Calu3 (cell line): Measurements from ENCODE around the gene RBFOX2. TPM values are rescaled to one million over a fixed set of nuclear protein-coding genes. Genes with fewer than 3 reads are reported as not detected.

ENCODE experiments used
- BruUV-seq: library from RNA; stranded (reverse); fragments of 400-500 nt; replicated peaks from 2 replicates; lab custom pipeline; 2021; lab: Mats Ljungman, UMichigan
- CTCF ChIA-PET: fragments of 300-600 bp; sonication (Branson Sonifier 250); formaldehyde crosslinking; loops from one replicate; lab custom pipeline; 2022; ENCODE audit warnings: antibody characterized with exemption; lab: Charles Lee
- DNase-seq: peaks from one replicate; pipeline ENCODE4 v3.0.0; 2022
- H3K27ac Mint-ChIP-seq: one replicate; pipeline ENCODE4 v1.8.0; 2022; ENCODE audit warnings: mixed read lengths; ENCODE audit not compliant: unreplicated experiment
- H3K27me3 Mint-ChIP-seq: one replicate; pipeline ENCODE4 v1.8.0; 2022; ENCODE audit warnings: mixed read lengths; ENCODE audit not compliant: unreplicated experiment
- H3K36me3 Mint-ChIP-seq: one replicate; pipeline ENCODE4 v1.8.0; 2022; ENCODE audit warnings: mild to moderate bottlenecking, moderate library complexity, mixed read lengths; ENCODE audit not compliant: insufficient read depth, unreplicated experiment
- H3K4me1 Mint-ChIP-seq: one replicate; pipeline ENCODE4 v1.8.0; 2022; ENCODE audit warnings: mild to moderate bottlenecking, low read depth, mixed read lengths; ENCODE audit not compliant: unreplicated experiment
- H3K4me3 Mint-ChIP-seq: one replicate; pipeline ENCODE4 v1.8.0; 2022; ENCODE audit warnings: mild to moderate bottlenecking, low read depth, moderate library complexity, mixed read lengths; ENCODE audit not compliant: unreplicated experiment
- H3K9me3 Mint-ChIP-seq: one replicate; pipeline ENCODE4 v1.8.0; 2022; ENCODE audit warnings: low read depth, mixed read lengths; ENCODE audit not compliant: unreplicated experiment
- intact Hi-C: fragments of 100-400 bp; cut with micrococcal nuclease; formaldehyde crosslinking; loops from one replicate; pipeline ENCODE4 v1.10.0; 2022; ENCODE audit not compliant: unreplicated experiment
- total RNA-seq: library from RNA; stranded (reverse); gene quantifications from 2 replicates; pipeline ENCODE4 v1.2.3, GENCODE V29; 2022
- TF ChIP-seq, protein P1 (sequence below): fragments of 200-600 bp; IDR thresholded peaks from one replicate; pipeline ENCODE4 v1.8.0; 2022; ENCODE audit warnings: antibody characterized with exemption; ENCODE audit not compliant: unreplicated experiment

RBFOX2 gene
- total RNA-seq, 1 experiment from 2014 or later = 63.1 TPM

DNA sequence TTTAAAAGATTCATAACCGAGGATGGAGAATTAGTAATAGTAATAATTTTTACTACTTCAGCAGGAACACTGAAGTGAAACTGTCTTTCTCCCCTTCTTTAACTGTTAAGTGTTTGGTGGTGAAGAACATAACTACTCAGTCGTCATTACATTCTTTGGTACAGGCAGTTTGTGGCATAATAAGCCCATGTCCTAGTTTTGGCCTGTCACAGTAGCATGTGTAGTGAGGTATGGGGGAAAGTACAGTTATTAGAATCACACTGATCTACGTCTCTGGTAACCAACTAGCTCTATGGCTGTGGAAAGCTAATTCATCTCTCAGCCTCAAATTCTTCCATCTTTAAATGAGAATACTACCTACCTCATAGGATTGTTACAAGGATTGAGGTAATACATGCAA, 71.8 kb downstream of the RBFOX2 start:
- DNase-seq = no peak
- no TSS peak for BruUV-seq
- no peaks in the 10 kb centered on the region for H3K9me3 Mint-ChIP-seq
- TF ChIP-seq, protein P1, sequence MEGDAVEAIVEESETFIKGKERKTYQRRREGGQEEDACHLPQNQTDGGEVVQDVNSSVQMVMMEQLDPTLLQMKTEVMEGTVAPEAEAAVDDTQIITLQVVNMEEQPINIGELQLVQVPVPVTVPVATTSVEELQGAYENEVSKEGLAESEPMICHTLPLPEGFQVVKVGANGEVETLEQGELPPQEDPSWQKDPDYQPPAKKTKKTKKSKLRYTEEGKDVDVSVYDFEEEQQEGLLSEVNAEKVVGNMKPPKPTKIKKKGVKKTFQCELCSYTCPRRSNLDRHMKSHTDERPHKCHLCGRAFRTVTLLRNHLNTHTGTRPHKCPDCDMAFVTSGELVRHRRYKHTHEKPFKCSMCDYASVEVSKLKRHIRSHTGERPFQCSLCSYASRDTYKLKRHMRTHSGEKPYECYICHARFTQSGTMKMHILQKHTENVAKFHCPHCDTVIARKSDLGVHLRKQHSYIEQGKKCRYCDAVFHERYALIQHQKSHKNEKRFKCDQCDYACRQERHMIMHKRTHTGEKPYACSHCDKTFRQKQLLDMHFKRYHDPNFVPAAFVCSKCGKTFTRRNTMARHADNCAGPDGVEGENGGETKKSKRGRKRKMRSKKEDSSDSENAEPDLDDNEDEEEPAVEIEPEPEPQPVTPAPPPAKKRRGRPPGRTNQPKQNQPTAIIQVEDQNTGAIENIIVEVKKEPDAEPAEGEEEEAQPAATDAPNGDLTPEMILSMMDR = no peak
- intact Hi-C loops = no loop called here
- H3K4me1 Mint-ChIP-seq = peaks cover 8% of the 10 kb centered on the region
- no peak overlapping the region for H3K4me3 Mint-ChIP-seq
- H3K27me3 Mint-ChIP-seq = no peaks in the 10 kb centered on the region
- H3K27ac Mint-ChIP-seq = no peak overlapping the region
- CTCF ChIA-PET = no interaction called here
- no peaks in the 10 kb centered on the region for H3K36me3 Mint-ChIP-seq

DNA sequence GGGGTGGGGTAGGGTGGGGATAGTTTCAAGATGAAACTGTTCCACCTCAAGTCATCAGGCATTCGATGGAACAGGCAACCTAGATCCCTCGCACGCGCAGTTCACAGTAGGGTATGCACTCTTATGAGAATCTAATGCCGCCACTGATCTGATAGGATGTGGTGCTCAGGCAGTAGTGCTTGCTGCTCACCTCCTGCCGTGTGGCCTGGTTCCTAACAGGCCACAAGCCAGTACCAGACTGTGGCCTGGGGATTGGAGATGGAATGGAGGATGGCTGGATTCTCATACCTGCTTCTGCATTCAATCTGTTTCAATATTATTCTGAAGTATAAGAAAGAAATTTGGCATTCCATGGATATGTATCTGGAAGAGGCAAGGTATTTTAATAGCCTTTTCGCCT, 73.1 kb downstream of the RBFOX2 start:
- CTCF ChIA-PET = no interaction called here
- Mint-ChIP-seq H3K9me3 (no peaks in the 10 kb centered on the region), H3K4me1 (no peaks in the 10 kb centered on the region), H3K36me3 (no peaks in the 10 kb centered on the region), H3K27ac (no peak overlapping the region), H3K4me3 (no peak overlapping the region), H3K27me3 (no peaks in the 10 kb centered on the region)
- no TSS peak for BruUV-seq
- no peak for DNase-seq
- intact Hi-C loops = no loop called here
- TF ChIP-seq, protein P1 = no peak

DNA sequence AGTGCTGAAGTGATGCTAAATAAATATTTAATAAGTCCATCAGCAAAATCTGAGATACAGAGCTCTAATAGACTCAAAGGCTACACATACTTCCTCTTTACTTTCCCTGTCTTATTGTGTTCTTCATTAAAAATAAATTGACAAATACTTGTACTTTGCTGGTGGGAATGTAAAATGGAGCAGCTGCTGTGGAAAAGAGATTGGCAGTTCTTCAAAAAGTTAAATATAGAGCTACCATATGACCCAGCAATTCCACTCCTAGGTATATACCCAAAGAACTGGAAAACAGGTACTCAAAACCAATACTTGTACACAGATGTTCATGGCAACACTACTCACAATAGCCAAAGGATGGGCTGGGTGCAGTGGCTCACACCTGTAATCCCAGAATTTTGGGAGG, 76.0 kb downstream of the RBFOX2 start:
- H3K36me3 Mint-ChIP-seq = no peaks in the 10 kb centered on the region
- H3K4me1 Mint-ChIP-seq = no peaks in the 10 kb centered on the region
- CTCF ChIA-PET = no interaction called here
- no peaks in the 10 kb centered on the region for H3K27me3 Mint-ChIP-seq
- intact Hi-C loops = no loop called here
- no TSS peak for BruUV-seq
- no peak overlapping the region for H3K4me3 Mint-ChIP-seq
- TF ChIP-seq, protein P1 = no peak
- no peak for DNase-seq
- H3K9me3 Mint-ChIP-seq = no peaks in the 10 kb centered on the region
- no peak overlapping the region for H3K27ac Mint-ChIP-seq

DNA sequence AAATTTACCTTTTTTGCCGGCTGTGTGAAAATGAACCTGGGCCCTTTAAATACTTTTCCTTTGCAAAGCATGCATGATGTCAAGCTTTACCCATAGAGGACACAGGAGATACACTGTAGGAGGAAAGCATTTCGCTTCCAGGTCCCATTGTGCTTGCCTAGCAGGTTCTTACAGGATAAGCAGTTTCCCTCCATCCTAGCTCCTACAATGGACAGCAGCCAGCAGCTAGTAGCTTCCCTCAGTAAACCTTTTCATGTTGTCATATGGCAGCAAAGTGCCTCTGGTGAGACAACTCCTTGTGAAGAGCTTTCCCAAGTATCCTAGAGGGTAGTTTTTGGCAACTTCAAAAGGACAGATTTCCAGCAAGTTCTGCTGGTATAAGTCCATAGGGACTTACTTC, 78.4 kb downstream of the RBFOX2 start:
- BruUV-seq = no TSS peak
- Mint-ChIP-seq H3K27me3 (no peaks in the 10 kb centered on the region), H3K27ac (no peak overlapping the region), H3K36me3 (no peaks in the 10 kb centered on the region), H3K4me1 (no peaks in the 10 kb centered on the region), H3K4me3 (no peak overlapping the region), H3K9me3 (no peaks in the 10 kb centered on the region)
- intact Hi-C loops = no loop called here
- DNase-seq = no peak
- TF ChIP-seq, protein P1 = no peak
- CTCF ChIA-PET = interaction anchor here (0.8 kb wide), 1 partner anchor 115 kb away, joined by 3 read pairs; no protein-coding TSS in a partner anchor
